GF-D8 (cell line): ENCODE measurements around the gene NFU1.
"Not testable (repeated sequence)": the region's sequence is repeated elsewhere in the genome, so short reads cannot be mapped to it uniquely, and the experiment has no call there.

Source experiments
- DNase-seq: peaks from one replicate; lab custom pipeline; 2025; lab: John Stamatoyannopoulos, UW

NFU1 gene

GRCh38 chr2:69450735-69451416 lies 13.6 kb upstream of the NFU1 start:
- DNase-seq: no peak

- DNase-seq: no peak
These were observed 12.7 kb upstream of the NFU1 start for GRCh38 chr2:69449906-69450305.

GRCh38 chr2:69443673-69444072 lies 6.4 kb upstream of the NFU1 start:
- not testable (repeated sequence) for DNase-seq

GRCh38 chr2:69439499-69439898 lies 2.3 kb upstream of the NFU1 start:
- not testable (repeated sequence) for DNase-seq

GRCh38 chr2:69438580-69438979 lies 1.3 kb upstream of the NFU1 start:
- DNase-seq: no peak

- DNase-seq: no peak
These were observed 518 bp upstream of the NFU1 start for GRCh38 chr2:69437751-69438154.

- DNase-seq: no peak
These were observed 668 bp downstream of the NFU1 start for GRCh38 chr2:69436596-69436937.

GRCh38 chr2:69434753-69435152 lies 2.5 kb downstream of the NFU1 start:
- DNase-seq: no peak

- no peak for DNase-seq
These were observed 7.6 kb downstream of the NFU1 start for GRCh38 chr2:69429491-69430183.

- no peak for DNase-seq
These were observed 8.3 kb downstream of the NFU1 start for GRCh38 chr2:69428981-69429380.

GRCh38 chr2:69424419-69424818 lies 12.8 kb downstream of the NFU1 start:
- DNase-seq: no peak

- DNase-seq: no peak
These were observed 15.0 kb downstream of the NFU1 start for GRCh38 chr2:69422198-69422597.

GRCh38 chr2:69419111-69419510 lies 18.1 kb downstream of the NFU1 start:
- DNase-seq: not testable (repeated sequence)

GRCh38 chr2:69416147-69416546 lies 21.1 kb downstream of the NFU1 start:
- DNase-seq: no peak

GRCh38 chr2:69411120-69411519 lies 26.1 kb downstream of the NFU1 start:
- no peak for DNase-seq

- no peak for DNase-seq
These were observed 31.9 kb downstream of the NFU1 start for GRCh38 chr2:69405306-69405705.

GRCh38 chr2:69400121-69400520 lies 37.1 kb downstream of the NFU1 start:
- no peak for DNase-seq

- no peak for DNase-seq
These were observed 40.0 kb downstream of the NFU1 start for GRCh38 chr2:69397234-69397633.

- no peak for DNase-seq
These were observed 41.4 kb downstream of the NFU1 start for GRCh38 chr2:69395866-69396265.

- DNase-seq: no peak
These were observed 43.3 kb downstream of the NFU1 start for GRCh38 chr2:69393963-69394362.

GRCh38 chr2:69390471-69390870 lies 46.8 kb downstream of the NFU1 start:
- DNase-seq: peak; percentile 67

GRCh38 chr2:69390001-69390400 lies 47.2 kb downstream of the NFU1 start:
- no peak for DNase-seq

GRCh38 chr2:69389271-69389670 lies 48.0 kb downstream of the NFU1 start:
- DNase-seq: no peak
